ENCODE data around the gene CEACAM20. TPM values are rescaled to one million over a fixed set of nuclear protein-coding genes. Genes with fewer than 3 reads are reported as not detected.

The CEACAM20 gene
- total and polyA plus RNA-seq, 9 donors: 0.60 TPM; not detected in 8

DNA sequence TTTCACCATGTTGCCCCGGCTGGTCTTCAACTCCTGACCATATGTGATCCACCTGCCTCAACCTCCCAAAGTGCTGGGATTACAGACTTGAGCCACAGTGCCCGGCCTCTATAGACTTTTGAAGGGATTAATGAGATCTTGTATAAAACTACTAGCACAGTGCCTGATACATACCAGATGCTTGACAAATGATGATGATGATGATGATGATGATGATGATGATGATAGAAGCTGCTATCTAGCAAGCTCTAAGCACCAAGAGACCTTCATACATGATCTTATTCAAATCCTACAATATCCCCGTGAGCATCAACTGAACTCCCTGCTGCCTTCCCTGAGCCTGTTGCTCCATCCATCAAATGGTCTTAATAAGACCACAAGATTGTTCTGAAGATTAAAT is 14.4 kb downstream of the CEACAM20 start:
- H3K27me3 ChIP-seq: no peaks in the 10 kb centered on the region
- H3K36me3 ChIP-seq: no peaks in the 10 kb centered on the region
- H3K27ac ChIP-seq: no peak overlapping the region
- no peaks in the 10 kb centered on the region for H3K9me3 ChIP-seq
- intact Hi-C loops (cut with DNase I): no loop called here
- no peak for DNase-seq
- H3K4me3 ChIP-seq: no peak overlapping the region
- H3K4me1 ChIP-seq (ENCODE audit: insufficient read depth): no peaks in the 10 kb centered on the region
- no peak for TF ChIP-seq POLR2A (IDR thresholded peaks at IDR 0.05)
- TF ChIP-seq EP300 (IDR thresholded peaks at IDR 0.05): no peak
- TF ChIP-seq, protein P1, sequence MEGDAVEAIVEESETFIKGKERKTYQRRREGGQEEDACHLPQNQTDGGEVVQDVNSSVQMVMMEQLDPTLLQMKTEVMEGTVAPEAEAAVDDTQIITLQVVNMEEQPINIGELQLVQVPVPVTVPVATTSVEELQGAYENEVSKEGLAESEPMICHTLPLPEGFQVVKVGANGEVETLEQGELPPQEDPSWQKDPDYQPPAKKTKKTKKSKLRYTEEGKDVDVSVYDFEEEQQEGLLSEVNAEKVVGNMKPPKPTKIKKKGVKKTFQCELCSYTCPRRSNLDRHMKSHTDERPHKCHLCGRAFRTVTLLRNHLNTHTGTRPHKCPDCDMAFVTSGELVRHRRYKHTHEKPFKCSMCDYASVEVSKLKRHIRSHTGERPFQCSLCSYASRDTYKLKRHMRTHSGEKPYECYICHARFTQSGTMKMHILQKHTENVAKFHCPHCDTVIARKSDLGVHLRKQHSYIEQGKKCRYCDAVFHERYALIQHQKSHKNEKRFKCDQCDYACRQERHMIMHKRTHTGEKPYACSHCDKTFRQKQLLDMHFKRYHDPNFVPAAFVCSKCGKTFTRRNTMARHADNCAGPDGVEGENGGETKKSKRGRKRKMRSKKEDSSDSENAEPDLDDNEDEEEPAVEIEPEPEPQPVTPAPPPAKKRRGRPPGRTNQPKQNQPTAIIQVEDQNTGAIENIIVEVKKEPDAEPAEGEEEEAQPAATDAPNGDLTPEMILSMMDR (IDR thresholded peaks at IDR 0.05): no peak
- WGBS, 3 donors: 75 to 88% (median 86%) methylated on average over 3 of the region's 3 CpGs

- TF ChIP-seq, protein P1 (IDR thresholded peaks at IDR 0.05): no peak
- TF ChIP-seq EP300 (IDR thresholded peaks at IDR 0.05) (no peak), POLR2A (IDR thresholded peaks at IDR 0.05) (no peak)
- DNase-seq: no peak
- Histone ChIP-seq H3K36me3 (no peaks in the 10 kb centered on the region), H3K27me3 (no peaks in the 10 kb centered on the region), H3K4me1 (ENCODE audit: insufficient read depth) (no peaks in the 10 kb centered on the region), H3K4me3 (no peak overlapping the region), H3K9me3 (no peaks in the 10 kb centered on the region), H3K27ac (no peak overlapping the region)
- 31 to 34% (median 31%) methylated on average over 12 of the region's 12 CpGs for WGBS, 3 donors
- intact Hi-C loops (cut with DNase I): no loop called here
Observed at GRCh38 chr19:44512326-44513298, 16.9 kb downstream of the CEACAM20 start.

- Histone ChIP-seq H3K27me3 (no peaks in the 10 kb centered on the region), H3K27ac (no peak overlapping the region), H3K9me3 (peaks cover 0 to 6% of the 10 kb centered on the region in 2 donors), H3K4me3 (no peak overlapping the region), H3K4me1 (ENCODE audit: insufficient read depth) (no peaks in the 10 kb centered on the region), H3K36me3 (no peaks in the 10 kb centered on the region)
- TF ChIP-seq EP300 (IDR thresholded peaks at IDR 0.05) (no peak), POLR2A (IDR thresholded peaks at IDR 0.05) (no peak)
- TF ChIP-seq, protein P1 (IDR thresholded peaks at IDR 0.05): no peak
- intact Hi-C loops (cut with DNase I): no loop called here
- no peak for DNase-seq
Observed at GRCh38 chr19:44509478-44509877, 20.0 kb downstream of the CEACAM20 start.

GRCh38 chr19:44499962-44500949 is 29.2 kb downstream of the CEACAM20 start, which contains the start of gene ZNF180:
TSS of gene ZNF180 (minus strand) at chr19:44500522. CDS start at chr19:44497334, 3,188 bp downstream.
- Histone ChIP-seq H3K4me3 (peak within 1 kb of the TSS; percentile 98), H3K36me3 (no peaks in the 10 kb centered on the region), H3K9me3 (peaks cover 4 to 34% of the 10 kb centered on the region in 2 donors), H3K4me1 (ENCODE audit: insufficient read depth) (peaks cover 15% of the 10 kb centered on the region), H3K27me3 (no peaks in the 10 kb centered on the region), H3K27ac (peak within 1 kb of the TSS in 1 of 2 donors; percentile 38)
- TF ChIP-seq, protein P1 (IDR thresholded peaks at IDR 0.05): peak; percentile 56 to 73 (median 71)
- TF ChIP-seq EP300 (IDR thresholded peaks at IDR 0.05): no peak
- peak; percentile 64 for TF ChIP-seq POLR2A (IDR thresholded peaks at IDR 0.05)
- intact Hi-C loops (cut with DNase I): no loop called here
- peak; percentile 91 to 96 (median 95) for DNase-seq
- WGBS, 3 donors: 0 to 1% (median 0%) methylated on average over 65 to 78 of the region's 78 CpGs

Data from ovary (tissue), 9 donors.